Nephron progenitor cell (in vitro differentiated cells): ENCODE measurements around the gene LMCD1.

ENCODE experiments used
- DNase-seq: peaks from one replicate; pipeline ENCODE4 v3.0.0; 2021
- H3K27ac Mint-ChIP-seq: 2 replicates; pipeline ENCODE4 v1.8.0; 2021; ENCODE audit warnings: mild to moderate bottlenecking, moderate library complexity, mixed read lengths
- H3K27me3 Mint-ChIP-seq: 2 replicates; pipeline ENCODE4 v1.8.0; 2021; ENCODE audit warnings: mild to moderate bottlenecking, low read depth, mixed read lengths; ENCODE audit not compliant: poor library complexity
- H3K36me3 Mint-ChIP-seq: 2 replicates; pipeline ENCODE4 v1.8.0; 2021; ENCODE audit warnings: low read depth, mixed read lengths
- H3K4me1 Mint-ChIP-seq: 2 replicates; pipeline ENCODE4 v1.8.0; 2021; ENCODE audit warnings: mixed read lengths
- H3K4me3 Mint-ChIP-seq: 2 replicates; pipeline ENCODE4 v1.8.0; 2021; ENCODE audit warnings: mild to moderate bottlenecking, moderate library complexity, mixed read lengths
- H3K9me3 Mint-ChIP-seq: 2 replicates; pipeline ENCODE4 v1.8.0; 2021; ENCODE audit warnings: mild to moderate bottlenecking, moderate library complexity, mixed read lengths
- TF ChIP-seq, protein P1 (sequence below): fragments of 200-600 bp; sonication (generic); IDR thresholded peaks from 2 replicates; pipeline ENCODE4 v1.5.0; 2021; ENCODE audit warnings: antibody characterized with exemption

Gene LMCD1

DNA sequence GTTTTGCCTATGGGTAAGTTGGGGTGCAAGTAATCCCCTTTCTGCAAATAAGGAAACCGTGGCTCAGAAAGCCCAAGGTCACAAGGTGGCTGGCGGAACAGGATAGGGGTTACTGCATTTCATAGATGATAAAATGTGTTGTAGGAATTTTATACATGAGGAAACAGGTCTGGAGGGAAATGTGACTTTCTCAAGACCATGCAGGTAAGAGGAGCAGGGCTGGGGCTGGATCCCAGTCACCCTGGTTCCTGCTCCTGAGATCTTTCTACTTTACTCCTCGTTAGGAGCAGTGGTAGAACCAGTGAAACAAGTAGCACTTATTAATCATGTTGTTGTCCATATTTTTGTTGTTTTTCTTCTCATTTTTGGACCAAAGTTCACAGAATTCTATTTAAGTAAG, 79.8 kb downstream of the LMCD1 start:
- Mint-ChIP-seq H3K9me3 (no peaks in the 10 kb centered on the region), H3K27me3 (no peaks in the 10 kb centered on the region), H3K27ac (no peak overlapping the region), H3K4me1 (peaks cover 5% of the 10 kb centered on the region), H3K36me3 (no peaks in the 10 kb centered on the region), H3K4me3 (no peak overlapping the region)
- TF ChIP-seq, protein P1, sequence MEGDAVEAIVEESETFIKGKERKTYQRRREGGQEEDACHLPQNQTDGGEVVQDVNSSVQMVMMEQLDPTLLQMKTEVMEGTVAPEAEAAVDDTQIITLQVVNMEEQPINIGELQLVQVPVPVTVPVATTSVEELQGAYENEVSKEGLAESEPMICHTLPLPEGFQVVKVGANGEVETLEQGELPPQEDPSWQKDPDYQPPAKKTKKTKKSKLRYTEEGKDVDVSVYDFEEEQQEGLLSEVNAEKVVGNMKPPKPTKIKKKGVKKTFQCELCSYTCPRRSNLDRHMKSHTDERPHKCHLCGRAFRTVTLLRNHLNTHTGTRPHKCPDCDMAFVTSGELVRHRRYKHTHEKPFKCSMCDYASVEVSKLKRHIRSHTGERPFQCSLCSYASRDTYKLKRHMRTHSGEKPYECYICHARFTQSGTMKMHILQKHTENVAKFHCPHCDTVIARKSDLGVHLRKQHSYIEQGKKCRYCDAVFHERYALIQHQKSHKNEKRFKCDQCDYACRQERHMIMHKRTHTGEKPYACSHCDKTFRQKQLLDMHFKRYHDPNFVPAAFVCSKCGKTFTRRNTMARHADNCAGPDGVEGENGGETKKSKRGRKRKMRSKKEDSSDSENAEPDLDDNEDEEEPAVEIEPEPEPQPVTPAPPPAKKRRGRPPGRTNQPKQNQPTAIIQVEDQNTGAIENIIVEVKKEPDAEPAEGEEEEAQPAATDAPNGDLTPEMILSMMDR = no peak
- DNase-seq = no peak

DNA sequence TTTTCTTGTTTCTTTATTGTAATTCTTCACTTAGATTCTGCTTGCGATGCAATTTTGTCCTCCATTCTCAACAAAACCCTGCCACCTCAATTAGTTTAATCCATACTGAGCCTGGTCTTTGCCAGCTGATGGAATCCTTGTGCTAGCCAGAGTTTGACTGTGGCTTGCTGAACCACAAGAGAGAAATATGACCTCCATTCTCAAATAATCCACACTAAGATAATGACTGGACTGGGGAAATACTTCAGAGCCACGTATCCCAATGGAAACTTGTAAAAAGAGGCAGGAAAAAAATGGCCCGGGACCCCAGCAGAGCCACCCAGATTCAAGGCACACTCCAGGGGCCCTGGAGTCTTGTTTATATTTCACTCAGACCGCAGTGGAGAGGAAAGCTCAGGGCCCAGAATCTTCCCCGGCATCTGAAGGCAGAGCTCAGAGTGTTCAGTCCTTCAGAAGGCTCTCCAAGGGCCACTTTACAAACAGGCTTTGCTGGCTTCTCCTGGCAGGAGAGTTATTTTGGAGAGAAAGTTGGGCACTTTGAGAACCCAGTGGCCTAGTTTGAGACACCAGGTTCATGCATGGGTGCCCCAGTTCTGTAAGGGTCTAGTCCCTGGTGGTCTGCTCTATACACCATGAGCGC, 80.3 kb downstream of the LMCD1 start:
- TF ChIP-seq, protein P1 = no peak
- H3K27ac Mint-ChIP-seq = no peak overlapping the region

DNA sequence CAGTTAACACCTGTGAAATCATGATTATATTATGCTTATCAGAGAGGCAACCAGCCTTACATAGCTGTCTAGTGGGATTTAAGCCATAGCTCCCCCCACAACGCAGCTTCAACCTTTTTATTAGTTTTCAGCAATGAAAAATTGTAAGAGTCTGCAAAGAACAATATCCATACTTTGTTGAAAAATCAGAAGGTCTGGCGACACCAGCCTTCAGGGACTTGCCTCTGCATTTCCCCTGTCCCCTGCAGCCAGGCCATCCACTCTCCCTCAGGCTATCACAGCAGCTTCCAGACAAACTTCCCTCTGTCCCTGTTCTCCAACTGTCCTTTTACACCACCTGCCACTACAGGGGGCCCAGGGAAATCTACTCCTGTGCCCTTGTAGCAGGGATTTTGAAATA, 83.0 kb downstream of the LMCD1 start:
- H3K4me3 Mint-ChIP-seq = no peak overlapping the region
- H3K9me3 Mint-ChIP-seq = no peaks in the 10 kb centered on the region
- DNase-seq = no peak
- H3K36me3 Mint-ChIP-seq = no peaks in the 10 kb centered on the region
- peaks cover 12% of the 10 kb centered on the region for H3K4me1 Mint-ChIP-seq
- TF ChIP-seq, protein P1 = no peak
- no peaks in the 10 kb centered on the region for H3K27me3 Mint-ChIP-seq
- no peak overlapping the region for H3K27ac Mint-ChIP-seq

More for the DNA sequence above, 80.3 kb downstream of the LMCD1 start:
- peaks cover 5% of the 10 kb centered on the region for H3K4me1 Mint-ChIP-seq
- H3K27me3 Mint-ChIP-seq = no peaks in the 10 kb centered on the region
- H3K36me3 Mint-ChIP-seq = no peaks in the 10 kb centered on the region
- DNase-seq = no peak
- no peaks in the 10 kb centered on the region for H3K9me3 Mint-ChIP-seq
- H3K4me3 Mint-ChIP-seq = no peak overlapping the region

DNA sequence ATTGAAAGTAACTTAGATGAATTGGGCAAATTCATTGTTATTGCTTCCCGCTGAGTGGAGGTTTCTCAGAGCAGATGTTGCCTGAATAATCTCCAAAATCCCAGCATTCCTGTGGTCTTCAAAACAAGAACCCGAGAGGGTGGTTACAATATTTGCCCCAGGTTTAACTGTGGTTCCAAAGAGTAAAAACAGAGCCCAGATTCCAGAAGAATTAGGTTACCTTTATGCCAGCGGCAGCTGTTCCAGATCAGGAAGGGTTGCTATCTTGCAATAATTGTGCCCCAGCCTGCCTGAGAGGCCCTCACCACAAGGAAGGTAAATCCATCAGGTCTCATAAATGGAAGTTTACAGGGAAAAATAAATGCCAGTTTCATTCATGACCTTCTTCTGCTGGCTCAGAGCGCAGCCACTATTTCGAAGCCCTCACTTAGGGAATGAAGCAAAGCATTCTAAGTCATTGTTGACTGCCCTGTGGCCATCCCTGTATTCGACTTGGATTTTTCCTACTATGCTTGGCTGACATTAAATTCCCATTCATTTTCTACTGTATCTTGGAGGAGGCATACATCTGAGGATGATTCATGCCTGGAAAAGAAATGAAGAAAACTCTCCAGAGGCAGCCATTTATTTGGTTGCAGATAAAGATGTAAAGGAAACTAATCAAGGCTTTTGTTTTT, 88.4 kb downstream of the LMCD1 start:
- Mint-ChIP-seq H3K36me3 (no peaks in the 10 kb centered on the region), H3K27me3 (no peaks in the 10 kb centered on the region), H3K27ac (no peak overlapping the region), H3K9me3 (no peaks in the 10 kb centered on the region), H3K4me1 (peaks cover 7% of the 10 kb centered on the region), H3K4me3 (no peak overlapping the region)
- DNase-seq = no peak
- TF ChIP-seq, protein P1 = no peak

DNA sequence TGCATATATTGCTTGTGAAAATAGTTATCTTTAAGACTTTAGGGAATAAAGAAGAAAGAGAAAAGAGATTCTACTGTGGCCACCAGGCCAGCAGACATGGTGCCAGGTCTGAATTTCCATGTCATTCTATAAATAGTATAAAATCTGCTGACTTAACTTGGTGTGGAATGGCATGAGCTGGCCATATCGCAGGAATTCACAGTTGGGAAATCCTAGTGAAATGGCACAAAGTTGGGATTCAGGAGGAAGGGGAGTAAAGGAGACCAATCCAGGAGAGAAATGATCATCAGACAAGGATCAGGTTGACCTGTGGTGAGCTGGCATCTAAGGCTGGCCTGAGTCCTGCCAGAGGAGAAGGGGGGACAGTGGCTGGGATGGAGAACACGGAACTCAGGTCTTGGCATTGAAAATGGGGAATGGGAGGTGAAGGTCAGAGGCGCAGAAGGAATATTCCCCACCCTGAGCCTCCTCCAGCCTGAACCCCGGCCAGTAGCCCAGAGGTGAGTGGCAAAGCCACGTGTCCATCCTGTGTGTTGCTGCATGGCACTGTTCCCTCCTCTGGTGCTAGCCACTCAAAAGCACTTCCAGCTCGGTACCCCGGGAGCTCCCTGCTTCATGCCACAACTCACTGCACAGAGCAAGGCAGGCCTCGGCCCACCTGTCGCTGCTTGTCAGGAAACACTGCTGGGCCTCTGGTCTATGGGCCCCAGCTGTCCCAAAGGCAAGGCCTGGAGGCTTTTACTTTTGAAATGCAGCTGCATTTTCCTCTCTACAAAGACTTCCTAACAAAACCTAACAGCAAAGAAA, 91.6 kb downstream of the LMCD1 start:
- Mint-ChIP-seq H3K9me3 (no peaks in the 10 kb centered on the region), H3K36me3 (no peaks in the 10 kb centered on the region), H3K27me3 (no peaks in the 10 kb centered on the region), H3K27ac (no peak overlapping the region), H3K4me3 (no peak overlapping the region), H3K4me1 (peaks cover 22% of the 10 kb centered on the region)
- no peak for DNase-seq
- TF ChIP-seq, protein P1 = no peak
